Measurements from ENCODE around the gene CPB2. TPM values are rescaled to one million over a fixed set of nuclear protein-coding genes. Genes with fewer than 3 reads are reported as not detected.
A peak's percentile ranks its signal among the peaks of the same experiment; 100 is the strongest.

CPB2 gene
- total RNA-seq, 1 donor from 2014 or later: not detected

- DNase-seq: peak; percentile 89
Measured at GRCh38 chr13:46126552-46127357, 21.9 kb upstream of the CPB2 start.

- DNase-seq: peak; percentile 11
Measured at GRCh38 chr13:46126056-46126455, 21.2 kb upstream of the CPB2 start.

- peak; percentile 67 for DNase-seq
Measured at GRCh38 chr13:46124967-46125933, 20.4 kb upstream of the CPB2 start.

- no peak for DNase-seq
Measured at GRCh38 chr13:46124531-46124966, 19.7 kb upstream of the CPB2 start.

GRCh38 chr13:46122304-46122703, 17.5 kb upstream of the CPB2 start:
- DNase-seq: no peak

GRCh38 chr13:46121597-46122163, 16.8 kb upstream of the CPB2 start:
- DNase-seq: no peak

GRCh38 chr13:46121033-46121432, 16.2 kb upstream of the CPB2 start:
- DNase-seq: no peak

GRCh38 chr13:46119883-46120614, 15.2 kb upstream of the CPB2 start:
- DNase-seq: peak; percentile 82

- DNase-seq: peak; percentile 29
Measured at GRCh38 chr13:46116653-46117502, 12.0 kb upstream of the CPB2 start.

- no peak for DNase-seq
Measured at GRCh38 chr13:46114613-46115012, 9.8 kb upstream of the CPB2 start.

GRCh38 chr13:46113596-46113995, 8.8 kb upstream of the CPB2 start:
- DNase-seq: peak; percentile 64

GRCh38 chr13:46111151-46111550, 6.3 kb upstream of the CPB2 start:
- no peak for DNase-seq

- DNase-seq: no peak
Measured at GRCh38 chr13:46109451-46109850, 4.6 kb upstream of the CPB2 start.

- DNase-seq: peak; percentile 47
Measured at GRCh38 chr13:46106839-46107371, 2.1 kb upstream of the CPB2 start.

- DNase-seq: no peak
Measured at GRCh38 chr13:46103037-46103436, 1.8 kb downstream of the CPB2 start.

GRCh38 chr13:46102255-46102605, 2.6 kb downstream of the CPB2 start:
- DNase-seq: no peak

GRCh38 chr13:46101484-46102254, 3.2 kb downstream of the CPB2 start:
- DNase-seq: no peak

GRCh38 chr13:46101002-46101401, 3.8 kb downstream of the CPB2 start:
- no peak for DNase-seq

- no peak for DNase-seq
Measured at GRCh38 chr13:46100191-46100815, 4.5 kb downstream of the CPB2 start.

- DNase-seq: no peak
Measured at GRCh38 chr13:46097663-46098062, 7.2 kb downstream of the CPB2 start.

All from dermis blood vessel endothelial cell (primary cell).